Activated CD8-positive, alpha-beta memory T cell treated with anti-CD3 and anti-CD28 coated beads for 36 hours (primary cell): Measurements from ENCODE around the gene UBA3. TPM values are rescaled to one million over a fixed set of nuclear protein-coding genes. Genes with fewer than 3 reads are reported as not detected.

ENCODE experiments used
- CTCF ChIA-PET: fragments of 350-600 bp; sonication (Branson Sonifier 250); formaldehyde crosslinking; loops from one replicate; lab custom pipeline; 2021; ENCODE audit warnings: antibody characterized with exemption; lab: Charles Lee
- POLR2A ChIA-PET: fragments of 350-600 bp; sonication (Branson Sonifier 250); formaldehyde crosslinking; loops from one replicate; lab custom pipeline; 2021; ENCODE audit warnings: antibody characterized with exemption; lab: Charles Lee
- total RNA-seq, 2 experiments: library from RNA; stranded (reverse); gene quantifications; one replicate each; pipeline ENCODE4 v1.2.3, GENCODE V29; 2021

Gene UBA3
- 10 to 100 TPM; 78.1 to 82.1 TPM for total RNA-seq

GRCh38 chr3:69080233-69080920 is at the start of gene UBA3:
TSS of gene UBA3 (minus strand) at chr3:69080365. CDS start at chr3:69080353, 12 bp downstream.
- POLR2A ChIA-PET = interaction anchor here (0.6 to 1.0 kb wide), 2 partner anchors 12 to 67 kb away, joined by 3 to 8 read pairs; partner anchors contain the start of gene EOGT

GRCh38 chr3:69129531-69129930 is 49.4 kb upstream of the UBA3 start:
- ChIA-PET CTCF (no interaction called here), POLR2A (no interaction called here)

More at GRCh38 chr3:69080233-69080920, at the start of gene UBA3:
- CTCF ChIA-PET = interaction anchor here (1.2 kb wide), 1 partner anchor 48 kb away, joined by 3 read pairs; no protein-coding TSS in a partner anchor

GRCh38 chr3:69128509-69128908 is 48.3 kb upstream of the UBA3 start:
- CTCF ChIA-PET = no interaction called here
- POLR2A ChIA-PET = no interaction called here

- ChIA-PET POLR2A (no interaction called here), CTCF (no interaction called here)
These were observed 46.8 kb upstream of the UBA3 start for GRCh38 chr3:69126999-69127398.

- ChIA-PET CTCF (interaction anchor here (0.6 to 1.1 kb wide), 2 partner anchors 19 to 180 kb away, joined by 3 read pairs; no protein-coding TSS in a partner anchor), POLR2A (interaction anchor here (0.5 kb wide), 1 partner anchor 108 kb away, joined by 3 read pairs; no protein-coding TSS in a partner anchor)
These were observed 46.1 kb upstream of the UBA3 start for GRCh38 chr3:69126216-69126615.

GRCh38 chr3:69122403-69122802 is 42.2 kb upstream of the UBA3 start, which contains the start of gene LMOD3:
TSS of gene LMOD3 (minus strand) at chr3:69122595. CDS start at chr3:69122386, 209 bp downstream.
- CTCF ChIA-PET = interaction anchor here (2.9 to 3.3 kb wide), 2 partner anchors 39 to 183 kb away, joined by 10 to 12 read pairs; no protein-coding TSS in a partner anchor
- POLR2A ChIA-PET = no interaction called here

GRCh38 chr3:69121950-69122349 is 41.8 kb upstream of the UBA3 start:
- POLR2A ChIA-PET = no interaction called here
- CTCF ChIA-PET = interaction anchor here (0.9 to 3.3 kb wide), 3 partner anchors 40 to 220 kb away, joined by 3 to 12 read pairs (median 10); no protein-coding TSS in a partner anchor

- ChIA-PET CTCF (interaction anchor here (0.8 to 3.3 kb wide), 8 partner anchors 12 to 550 kb away, joined by 3 to 12 read pairs (median 3); no protein-coding TSS in a partner anchor), POLR2A (interaction anchor here (0.6 kb wide), 1 partner anchor 77 kb away, joined by 5 read pairs; no protein-coding TSS in a partner anchor)
These were observed 41.3 kb upstream of the UBA3 start for GRCh38 chr3:69121513-69121912.

- CTCF ChIA-PET = interaction anchor here (0.8 to 3.3 kb wide), 8 partner anchors 11 to 551 kb away, joined by 3 to 12 read pairs (median 3); no protein-coding TSS in a partner anchor
- POLR2A ChIA-PET = interaction anchor here (0.6 kb wide), 1 partner anchor 77 kb away, joined by 5 read pairs; no protein-coding TSS in a partner anchor
These were observed 40.8 kb upstream of the UBA3 start for GRCh38 chr3:69120879-69121464.

GRCh38 chr3:69119681-69120080 is 39.5 kb upstream of the UBA3 start:
- POLR2A ChIA-PET = interaction anchor here (0.6 kb wide), 1 partner anchor 13 kb away, joined by 6 read pairs; no protein-coding TSS in a partner anchor
- CTCF ChIA-PET = interaction anchor here (3.3 kb wide), 1 partner anchor 42 kb away, joined by 10 read pairs; no protein-coding TSS in a partner anchor

GRCh38 chr3:69119138-69119537 is 39.0 kb upstream of the UBA3 start:
- ChIA-PET POLR2A (interaction anchor here (0.6 kb wide), 1 partner anchor 12 kb away, joined by 6 read pairs; no protein-coding TSS in a partner anchor), CTCF (no interaction called here)

GRCh38 chr3:69118555-69118954 is 38.4 kb upstream of the UBA3 start:
- ChIA-PET POLR2A (no interaction called here), CTCF (no interaction called here)

GRCh38 chr3:69116897-69117296 is 36.7 kb upstream of the UBA3 start:
- CTCF ChIA-PET = no interaction called here
- POLR2A ChIA-PET = no interaction called here

GRCh38 chr3:69116162-69116561 is 36.0 kb upstream of the UBA3 start:
- POLR2A ChIA-PET = no interaction called here

GRCh38 chr3:69115731-69116130 is 35.6 kb upstream of the UBA3 start:
- ChIA-PET CTCF (interaction anchor here (1.4 kb wide), 1 partner anchor 45 kb away, joined by 3 read pairs; no protein-coding TSS in a partner anchor), POLR2A (interaction anchor here (0.6 kb wide), 1 partner anchor 9 kb away, joined by 3 read pairs; no protein-coding TSS in a partner anchor)

More at GRCh38 chr3:69116162-69116561, 36.0 kb upstream of the UBA3 start:
- CTCF ChIA-PET = interaction anchor here (1.4 kb wide), 1 partner anchor 45 kb away, joined by 3 read pairs; no protein-coding TSS in a partner anchor

- ChIA-PET POLR2A (no interaction called here), CTCF (no interaction called here)
These were observed 33.4 kb upstream of the UBA3 start for GRCh38 chr3:69113536-69113935.

GRCh38 chr3:69110941-69111546 is 30.9 kb upstream of the UBA3 start:
- POLR2A ChIA-PET = no interaction called here
- CTCF ChIA-PET = no interaction called here

GRCh38 chr3:69108811-69109210 is 28.6 kb upstream of the UBA3 start:
- CTCF ChIA-PET = no interaction called here
- POLR2A ChIA-PET = no interaction called here

GRCh38 chr3:69107841-69108240 is 27.7 kb upstream of the UBA3 start:
- POLR2A ChIA-PET = no interaction called here
- CTCF ChIA-PET = interaction anchor here (0.9 kb wide), 1 partner anchor 106 kb away, joined by 3 read pairs; no protein-coding TSS in a partner anchor
